Measurements from ENCODE around the gene CMTM4.

DNA sequence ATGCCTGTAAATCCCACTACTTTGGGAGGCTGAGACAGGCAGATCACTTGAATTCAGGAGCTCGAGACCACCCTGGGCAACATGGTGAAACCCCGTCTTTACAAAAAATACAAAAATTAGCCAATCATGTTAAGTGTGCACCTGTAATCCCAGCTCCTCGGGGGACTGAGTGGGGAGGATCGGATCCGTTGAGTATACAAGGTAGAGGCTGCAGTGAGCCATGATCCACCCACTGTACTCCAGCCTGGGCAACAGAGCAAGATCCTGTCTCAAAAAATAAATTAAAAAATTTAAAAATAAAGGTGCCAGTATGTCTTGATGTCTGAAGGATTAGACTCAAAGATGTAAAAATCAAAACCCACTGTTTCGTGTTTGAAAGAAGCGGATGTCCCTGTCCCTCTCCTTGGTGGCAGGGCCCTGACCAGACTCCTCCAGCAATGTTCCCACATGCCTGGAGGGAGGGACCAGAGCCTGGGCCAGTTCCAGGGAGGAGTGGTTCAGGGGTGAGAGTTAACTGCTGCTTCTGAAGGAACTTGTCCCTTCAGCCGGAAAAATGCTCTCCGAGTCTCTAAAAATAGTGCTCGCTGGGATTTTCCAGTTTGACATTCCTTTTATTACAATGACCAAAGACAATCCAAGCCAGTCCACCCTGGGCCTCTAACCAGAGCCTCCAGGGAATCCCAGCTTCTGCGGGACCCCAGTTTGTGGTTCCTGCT lies 9.4 kb upstream of the CMTM4 start:
- TF ChIP-seq CEBPB (IDR thresholded peaks at IDR 0.05; ENCODE audit: low read depth): no peak
- TF ChIP-seq, protein P1, sequence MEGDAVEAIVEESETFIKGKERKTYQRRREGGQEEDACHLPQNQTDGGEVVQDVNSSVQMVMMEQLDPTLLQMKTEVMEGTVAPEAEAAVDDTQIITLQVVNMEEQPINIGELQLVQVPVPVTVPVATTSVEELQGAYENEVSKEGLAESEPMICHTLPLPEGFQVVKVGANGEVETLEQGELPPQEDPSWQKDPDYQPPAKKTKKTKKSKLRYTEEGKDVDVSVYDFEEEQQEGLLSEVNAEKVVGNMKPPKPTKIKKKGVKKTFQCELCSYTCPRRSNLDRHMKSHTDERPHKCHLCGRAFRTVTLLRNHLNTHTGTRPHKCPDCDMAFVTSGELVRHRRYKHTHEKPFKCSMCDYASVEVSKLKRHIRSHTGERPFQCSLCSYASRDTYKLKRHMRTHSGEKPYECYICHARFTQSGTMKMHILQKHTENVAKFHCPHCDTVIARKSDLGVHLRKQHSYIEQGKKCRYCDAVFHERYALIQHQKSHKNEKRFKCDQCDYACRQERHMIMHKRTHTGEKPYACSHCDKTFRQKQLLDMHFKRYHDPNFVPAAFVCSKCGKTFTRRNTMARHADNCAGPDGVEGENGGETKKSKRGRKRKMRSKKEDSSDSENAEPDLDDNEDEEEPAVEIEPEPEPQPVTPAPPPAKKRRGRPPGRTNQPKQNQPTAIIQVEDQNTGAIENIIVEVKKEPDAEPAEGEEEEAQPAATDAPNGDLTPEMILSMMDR (IDR thresholded peaks at IDR 0.05 in 2 of 3, conservative IDR thresholded peaks at IDR 0.05 in 1 of 3; ENCODE audit: borderline replicate concordance in 1 of 3, insufficient read depth in 1 of 3, low read depth in 2 of 3, low read length in 2 of 3): no peak
- TF ChIP-seq EZH2 (IDR thresholded peaks at IDR 0.05): no peak
- TF ChIP-seq, protein P2, sequence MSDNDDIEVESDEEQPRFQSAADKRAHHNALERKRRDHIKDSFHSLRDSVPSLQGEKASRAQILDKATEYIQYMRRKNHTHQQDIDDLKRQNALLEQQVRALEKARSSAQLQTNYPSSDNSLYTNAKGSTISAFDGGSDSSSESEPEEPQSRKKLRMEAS (IDR thresholded peaks at IDR 0.05): no peak
- no peak for TF ChIP-seq TCF7L2 (IDR thresholded peaks at IDR 0.05; ENCODE audit: borderline replicate concordance, extremely low read depth, insufficient read depth, insufficient read length)
- TF ChIP-seq ZNF274 (IDR thresholded peaks at IDR 0.05; ENCODE audit: low read depth, low read length): no peak
- TF ChIP-seq POLR2AphosphoS5 (IDR thresholded peaks at IDR 0.05; ENCODE audit: low read depth, low read length): no peak
- TF ChIP-seq SRF (IDR thresholded peaks at IDR 0.05; ENCODE audit: low read depth): no peak
- TF ChIP-seq JUND (IDR thresholded peaks at IDR 0.05): no peak
- TF ChIP-seq POLR2A (IDR thresholded peaks at IDR 0.05; ENCODE audit: borderline replicate concordance, extremely low read depth, insufficient read depth, insufficient read length): no peak
- TF ChIP-seq SIN3A (IDR thresholded peaks at IDR 0.05; ENCODE audit: low read depth): no peak
- no peak for TF ChIP-seq ZFX (IDR thresholded peaks at IDR 0.05)

Data from HCT116 (cell line).